T-helper 17 cell (primary cell): ENCODE measurements around the gene ARL6IP4. TPM values are rescaled to one million over a fixed set of nuclear protein-coding genes. Genes with fewer than 3 reads are reported as not detected.
"Not testable (repeated sequence)": the region's sequence is repeated elsewhere in the genome, so short reads cannot be mapped to it uniquely, and the experiment has no call there.

Experiments
- ATAC-seq: fragments of 150-1000 bp; cut with Tn5 transposase; 2 replicates; pipeline ENCODE4 v1.10.0; 2021; ENCODE audit warnings: mild to moderate bottlenecking, moderate library complexity
- DNase-seq, 3 donors: peaks; one replicate each; pipeline versions ENCODE4 v3.0.0 to v3.0.0-alpha.2; 2020 to 2021
- H3K9me3 ChIP-seq: one replicate; pipeline ENCODE4 v1.7.0; 2013; ENCODE audit warnings: low read length, mild to moderate bottlenecking; ENCODE audit not compliant: control insufficient read depth, poor library complexity, severe bottlenecking
- H3K27ac Mint-ChIP-seq: one replicate; pipeline ENCODE4 v1.8.0; 2022; ENCODE audit warnings: mild to moderate bottlenecking, moderate library complexity, mixed read lengths
- H3K27me3 Mint-ChIP-seq: one replicate; pipeline ENCODE4 v1.8.0; 2022; ENCODE audit warnings: mixed read lengths
- H3K36me3 Mint-ChIP-seq: one replicate; pipeline ENCODE4 v1.8.0; 2022; ENCODE audit warnings: low read depth, mixed read lengths
- H3K4me1 Mint-ChIP-seq: one replicate; pipeline ENCODE4 v1.8.0; 2022; ENCODE audit warnings: mild to moderate bottlenecking, mixed read lengths
- H3K4me3 Mint-ChIP-seq: one replicate; pipeline ENCODE4 v1.8.0; 2022; ENCODE audit warnings: mild to moderate bottlenecking, moderate library complexity, mixed read lengths
- total RNA-seq, 4 donors: library from RNA in 2 of 4; stranded (reverse) in 2 of 4; gene quantifications; one replicate each; pipeline ENCODE4 v1.2.3 and lab custom pipeline; 2022 to 2026

Gene ARL6IP4
- total RNA-seq: 100 to 1,000 TPM; 109 to 131 TPM
- 0.90 to 3.1 reads per million in 2 donors for total RNA-seq (lab: John Stamatoyannopoulos, UW)

DNA sequence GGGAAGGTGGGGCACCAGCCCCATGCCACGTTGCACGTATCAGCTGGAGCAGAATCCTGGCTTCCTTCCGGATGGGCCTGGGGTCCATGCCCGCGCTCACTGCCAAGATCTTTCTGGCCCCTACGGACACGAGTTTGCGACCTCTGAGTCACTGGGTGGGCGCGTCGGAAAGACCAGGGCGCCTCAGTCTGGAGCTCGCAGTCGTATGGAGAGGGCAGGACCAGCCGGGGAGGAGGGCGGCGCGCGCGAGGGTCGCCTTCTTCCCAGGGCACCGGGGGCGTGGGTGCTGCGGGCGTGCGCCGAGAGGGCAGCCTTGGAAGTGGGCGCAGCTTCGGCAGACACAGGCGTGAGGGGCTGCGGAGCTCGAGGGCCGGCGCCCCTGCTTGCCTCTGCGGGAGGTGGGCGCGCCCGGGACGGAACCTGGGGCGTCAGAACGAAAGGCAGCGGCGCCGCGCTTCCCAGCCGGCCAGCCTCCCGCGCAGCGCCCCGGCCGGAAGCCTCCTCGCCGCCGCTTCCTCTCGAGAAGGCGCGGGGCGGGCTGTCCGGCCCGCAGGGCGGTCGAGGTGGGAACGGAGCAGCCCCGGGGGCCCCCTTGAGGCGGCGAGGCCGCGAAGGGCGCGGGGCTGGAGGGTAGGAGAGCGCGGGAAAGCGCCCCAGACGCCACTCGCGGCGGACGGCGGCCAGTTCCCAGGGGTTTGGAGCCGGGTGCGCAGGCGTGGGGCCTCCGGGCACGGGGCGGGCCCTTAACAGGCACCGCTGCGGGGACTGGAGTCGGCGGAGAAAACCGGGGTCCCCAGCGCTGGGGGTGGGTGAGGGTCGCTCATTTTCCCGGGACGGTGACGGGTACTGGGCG lies at the start of gene ARL6IP4:
ARL6IP4 (plus strand) TSS at position 499 of the 853 bp plus-strand sequence. CDS start 459 bp downstream, outside the sequence.
- H3K27me3 Mint-ChIP-seq: no peaks in the 10 kb centered on the region
- H3K27ac Mint-ChIP-seq: peak within 1 kb of the TSS; percentile 83
- H3K36me3 Mint-ChIP-seq: no peaks in the 10 kb centered on the region
- DNase-seq: peak; percentile 42 to 48 (median 46)
- ATAC-seq: peak; percentile 78
- peak within 1 kb of the TSS; percentile 92 for H3K4me3 Mint-ChIP-seq
- H3K4me1 Mint-ChIP-seq: peaks cover 35% of the 10 kb centered on the region
- no peaks in the 10 kb centered on the region for H3K9me3 ChIP-seq

DNA sequence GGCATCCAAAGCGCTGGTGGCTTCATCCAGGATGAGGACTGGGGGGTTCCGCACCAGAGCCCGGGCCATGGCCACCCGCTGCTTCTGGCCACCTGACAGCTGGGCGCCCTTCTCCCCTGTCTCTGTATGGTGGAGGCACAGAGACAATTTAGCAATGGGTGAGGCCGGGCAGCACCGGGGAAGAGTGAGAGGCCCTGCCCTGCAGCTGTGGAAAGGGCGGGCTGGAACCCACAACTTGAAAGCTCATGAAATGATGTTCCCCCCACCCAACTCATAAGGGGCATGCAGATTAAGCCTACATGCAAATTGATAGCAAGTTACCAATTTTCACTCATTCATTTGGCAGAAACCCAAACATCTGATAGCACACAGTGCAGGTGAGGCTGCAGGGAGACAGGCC lies 48.3 kb upstream of the ARL6IP4 start:
- Mint-ChIP-seq H3K4me1 (no peaks in the 10 kb centered on the region), H3K27ac (no peak overlapping the region), H3K4me3 (no peak overlapping the region), H3K27me3 (no peaks in the 10 kb centered on the region), H3K36me3 (no peaks in the 10 kb centered on the region)
- ATAC-seq (no peak), DNase-seq (no peak)
- no peaks in the 10 kb centered on the region for H3K9me3 ChIP-seq

DNA sequence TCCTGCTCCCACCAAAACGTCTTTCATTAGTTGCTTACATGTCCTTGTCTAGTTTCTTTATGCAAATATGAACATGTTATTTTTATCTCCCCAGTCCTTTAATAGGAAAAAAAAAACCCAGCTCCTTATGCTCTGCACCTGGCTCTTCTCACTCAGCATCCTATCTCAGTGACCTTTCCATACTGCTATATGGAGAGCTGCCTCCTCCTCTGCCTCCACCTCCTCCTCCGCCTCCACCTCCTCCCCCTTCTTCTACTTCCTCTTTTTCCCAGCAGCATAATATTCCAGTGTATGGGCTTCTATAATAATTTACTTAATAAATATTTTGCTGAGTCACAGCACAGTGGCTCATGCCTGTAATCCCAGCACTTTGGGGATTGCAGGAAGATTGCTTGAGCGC lies 45.8 kb upstream of the ARL6IP4 start:
- Mint-ChIP-seq H3K36me3 (no peaks in the 10 kb centered on the region), H3K27ac (no peak overlapping the region), H3K27me3 (no peaks in the 10 kb centered on the region), H3K4me3 (no peak overlapping the region), H3K4me1 (no peaks in the 10 kb centered on the region)
- no peak for ATAC-seq
- no peaks in the 10 kb centered on the region for H3K9me3 ChIP-seq
- no peak for DNase-seq

DNA sequence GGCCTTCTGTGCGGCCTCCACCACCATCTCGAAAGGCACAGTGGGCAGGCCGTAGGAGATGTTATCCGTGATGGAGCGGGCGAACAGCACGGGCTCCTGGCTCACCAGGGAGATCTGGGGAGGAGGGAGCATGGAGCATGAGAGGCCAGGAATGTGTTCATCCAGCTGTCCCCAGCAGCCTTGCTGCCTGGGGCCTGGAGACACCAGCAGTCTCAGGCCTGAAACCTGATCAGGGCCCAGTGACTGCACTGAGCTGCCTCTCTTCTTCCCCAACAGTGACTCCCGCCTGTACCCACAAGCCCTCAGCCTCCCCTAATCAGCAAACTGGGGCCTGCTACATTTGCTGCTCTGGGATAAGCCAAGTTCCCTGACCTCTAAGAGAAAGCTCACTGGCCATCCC lies 45.2 kb upstream of the ARL6IP4 start:
- no peak for ATAC-seq
- Mint-ChIP-seq H3K4me3 (no peak overlapping the region), H3K27ac (no peak overlapping the region), H3K27me3 (no peaks in the 10 kb centered on the region), H3K36me3 (no peaks in the 10 kb centered on the region), H3K4me1 (no peaks in the 10 kb centered on the region)
- DNase-seq: no peak
- H3K9me3 ChIP-seq: no peaks in the 10 kb centered on the region

DNA sequence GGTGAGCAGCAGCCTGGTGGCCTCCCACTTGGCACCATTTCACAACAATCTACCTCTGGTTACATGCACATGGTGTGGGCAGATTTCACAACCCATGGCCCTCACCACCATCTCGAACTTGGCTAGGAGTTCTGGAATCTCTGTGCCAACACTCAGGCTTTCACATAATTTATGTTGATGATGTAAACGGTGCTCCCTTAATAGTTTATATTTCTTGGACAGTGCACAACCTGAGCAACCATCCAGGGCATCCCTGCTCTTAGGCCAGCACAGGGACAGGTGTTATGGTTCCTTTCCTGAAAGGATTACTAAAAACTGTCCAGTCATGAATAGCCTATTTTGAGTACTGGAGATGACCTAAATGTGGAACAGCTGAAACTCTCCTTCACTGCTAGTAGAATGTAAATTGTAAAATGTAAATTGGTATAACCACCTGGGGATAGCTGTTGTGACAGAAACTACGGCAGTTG lies 42.8 kb upstream of the ARL6IP4 start:
- ATAC-seq: no peak
- Mint-ChIP-seq H3K4me1 (no peaks in the 10 kb centered on the region), H3K27ac (no peak overlapping the region), H3K4me3 (no peak overlapping the region), H3K36me3 (no peaks in the 10 kb centered on the region), H3K27me3 (no peaks in the 10 kb centered on the region)
- no peak for DNase-seq
- H3K9me3 ChIP-seq: no peaks in the 10 kb centered on the region

DNA sequence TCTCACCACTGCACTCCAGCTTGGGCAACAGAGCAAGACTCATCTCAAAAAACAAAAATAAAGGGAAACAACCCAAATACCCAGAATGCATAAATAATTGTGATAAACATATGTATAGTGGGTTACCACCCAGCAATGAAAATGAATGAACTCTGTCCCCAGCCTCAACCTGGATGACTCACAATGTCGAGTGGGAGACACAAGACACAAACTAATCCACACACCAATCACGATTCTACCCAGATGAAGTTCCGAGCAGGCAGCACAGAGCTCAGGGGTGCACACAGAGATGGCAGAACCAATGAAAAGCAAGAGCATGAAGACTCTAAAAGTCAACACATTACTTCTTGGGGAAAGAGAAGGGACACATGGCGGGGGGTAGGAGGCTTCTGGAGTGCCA lies 41.4 kb upstream of the ARL6IP4 start:
- H3K27ac Mint-ChIP-seq: no peak overlapping the region
- no peak for DNase-seq
- ATAC-seq: no peak
- H3K9me3 ChIP-seq: no peaks in the 10 kb centered on the region
- H3K27me3 Mint-ChIP-seq: no peaks in the 10 kb centered on the region
- no peak overlapping the region for H3K4me3 Mint-ChIP-seq
- no peaks in the 10 kb centered on the region for H3K36me3 Mint-ChIP-seq
- no peaks in the 10 kb centered on the region for H3K4me1 Mint-ChIP-seq

DNA sequence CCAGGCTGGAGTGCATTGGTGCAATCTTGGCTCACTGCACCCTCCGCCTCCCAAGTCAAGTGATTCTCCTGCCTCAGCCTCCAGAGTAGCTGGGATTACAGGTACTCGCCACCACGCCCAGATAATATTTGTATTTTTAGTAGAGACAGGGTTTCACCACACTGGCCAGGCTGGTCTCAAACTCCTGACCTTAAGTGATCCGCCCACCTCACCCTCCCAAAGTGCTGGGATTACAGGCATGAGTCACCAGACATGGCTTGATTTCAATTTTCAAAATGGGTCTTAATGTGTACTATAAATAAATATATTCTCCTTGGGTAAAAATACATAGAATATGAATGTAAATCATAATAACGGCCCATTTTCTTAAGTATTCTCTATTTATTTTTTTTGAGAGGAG lies 39.1 kb upstream of the ARL6IP4 start:
- not testable (repeated sequence) for H3K27me3 Mint-ChIP-seq, H3K9me3 ChIP-seq, H3K27ac Mint-ChIP-seq, H3K4me1 Mint-ChIP-seq, DNase-seq, H3K36me3 Mint-ChIP-seq, H3K4me3 Mint-ChIP-seq, ATAC-seq

DNA sequence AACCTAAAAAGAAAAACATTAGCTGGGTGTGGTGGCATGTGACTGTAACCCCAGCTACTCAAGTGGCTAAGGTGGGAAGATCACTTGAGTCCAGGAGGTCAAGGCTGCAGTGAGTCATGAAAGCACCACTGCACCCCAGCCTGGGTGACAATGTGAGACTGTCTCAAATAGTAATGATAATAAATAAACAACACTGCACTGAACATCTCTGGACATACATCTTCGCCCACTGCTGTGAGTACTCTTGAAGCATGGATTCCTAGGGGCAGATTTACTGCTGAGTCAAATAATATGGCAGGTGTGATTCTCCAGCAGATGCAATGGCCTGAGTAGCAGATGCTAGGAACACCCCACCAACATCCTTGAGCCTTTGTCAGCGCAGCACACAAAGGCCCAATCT lies 37.8 kb upstream of the ARL6IP4 start:
- H3K4me1 Mint-ChIP-seq: peaks cover 5% of the 10 kb centered on the region
- H3K4me3 Mint-ChIP-seq: no peak overlapping the region
- no peaks in the 10 kb centered on the region for H3K27me3 Mint-ChIP-seq
- DNase-seq: no peak
- no peak for ATAC-seq
- no peaks in the 10 kb centered on the region for H3K36me3 Mint-ChIP-seq
- no peaks in the 10 kb centered on the region for H3K9me3 ChIP-seq
- H3K27ac Mint-ChIP-seq: no peak overlapping the region

DNA sequence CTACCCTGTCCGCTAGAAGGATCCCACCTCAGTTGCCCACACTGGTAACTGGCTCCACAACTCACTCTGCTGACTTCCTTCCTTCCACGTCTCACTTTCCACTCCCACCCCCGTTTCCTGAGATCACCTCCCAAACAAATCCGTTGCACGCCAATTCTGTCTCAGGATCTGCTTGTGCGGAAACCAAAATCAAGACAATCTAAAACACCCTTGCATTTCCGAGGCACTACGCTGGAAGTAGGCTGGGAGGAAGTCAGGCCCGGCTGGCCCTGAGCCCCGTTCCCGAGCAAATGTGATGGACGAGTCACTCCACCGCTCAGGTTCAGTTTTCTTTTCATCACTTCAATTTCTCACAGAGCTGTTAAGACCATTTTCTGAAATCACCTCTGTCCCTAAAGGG lies 37.3 kb upstream of the ARL6IP4 start:
- Mint-ChIP-seq H3K4me3 (no peak overlapping the region), H3K36me3 (no peaks in the 10 kb centered on the region), H3K27ac (no peak overlapping the region), H3K27me3 (no peaks in the 10 kb centered on the region), H3K4me1 (peaks cover 5% of the 10 kb centered on the region)
- no peak for ATAC-seq
- no peak for DNase-seq
- no peaks in the 10 kb centered on the region for H3K9me3 ChIP-seq

DNA sequence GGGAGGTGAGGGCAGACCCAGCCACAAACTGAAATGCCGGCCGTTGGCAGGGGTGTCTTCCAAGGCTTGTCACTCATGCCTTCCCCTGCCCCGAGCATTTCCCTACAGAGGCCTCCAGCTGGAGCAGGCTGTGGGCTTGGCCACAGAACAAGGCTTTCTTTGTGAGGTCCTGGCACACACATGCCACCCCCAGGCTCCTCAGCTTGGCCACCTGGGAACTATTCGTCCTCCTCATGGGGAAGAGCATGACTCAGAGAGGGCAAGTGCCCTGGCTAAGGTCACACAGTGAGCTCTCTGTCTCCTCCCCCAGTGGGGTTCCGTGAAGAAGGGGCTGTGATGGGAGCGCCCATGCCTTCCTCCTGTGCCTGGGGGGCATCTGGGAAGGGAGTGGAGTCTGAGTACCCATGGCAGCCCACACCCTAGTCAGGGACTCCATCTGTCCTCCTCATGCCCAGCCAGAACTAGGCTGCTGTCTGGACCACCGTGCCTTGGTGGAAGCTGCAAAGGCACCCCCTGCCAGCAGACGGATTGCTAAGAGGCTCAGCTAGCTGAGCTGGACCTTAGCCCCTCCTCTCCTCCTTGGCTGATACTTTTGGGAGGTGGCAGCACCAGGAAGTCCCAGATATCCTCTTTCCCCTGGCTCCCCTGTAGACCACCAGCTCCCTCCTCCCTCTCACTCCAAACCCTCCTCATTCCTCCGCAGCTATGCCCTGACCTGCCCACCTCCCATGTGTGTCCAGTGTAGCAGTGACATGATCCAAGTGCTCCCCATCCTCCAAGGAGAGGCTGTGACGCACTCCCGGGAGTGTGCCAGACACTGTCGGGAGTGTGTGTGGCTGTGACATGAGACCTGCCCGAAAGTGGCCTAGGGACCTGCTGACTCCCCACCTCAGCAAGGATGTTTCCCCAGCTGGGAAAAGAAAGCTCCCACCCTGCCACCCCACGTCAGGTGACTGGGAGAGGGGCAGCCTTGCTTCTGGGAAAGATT lies 35.6 kb upstream of the ARL6IP4 start:
- no peaks in the 10 kb centered on the region for H3K9me3 ChIP-seq
- no peak for ATAC-seq
- Mint-ChIP-seq H3K4me1 (peaks cover 7% of the 10 kb centered on the region), H3K27me3 (no peaks in the 10 kb centered on the region), H3K4me3 (no peak overlapping the region), H3K36me3 (no peaks in the 10 kb centered on the region), H3K27ac (peak overlapping the region; percentile 75)
- no peak for DNase-seq

DNA sequence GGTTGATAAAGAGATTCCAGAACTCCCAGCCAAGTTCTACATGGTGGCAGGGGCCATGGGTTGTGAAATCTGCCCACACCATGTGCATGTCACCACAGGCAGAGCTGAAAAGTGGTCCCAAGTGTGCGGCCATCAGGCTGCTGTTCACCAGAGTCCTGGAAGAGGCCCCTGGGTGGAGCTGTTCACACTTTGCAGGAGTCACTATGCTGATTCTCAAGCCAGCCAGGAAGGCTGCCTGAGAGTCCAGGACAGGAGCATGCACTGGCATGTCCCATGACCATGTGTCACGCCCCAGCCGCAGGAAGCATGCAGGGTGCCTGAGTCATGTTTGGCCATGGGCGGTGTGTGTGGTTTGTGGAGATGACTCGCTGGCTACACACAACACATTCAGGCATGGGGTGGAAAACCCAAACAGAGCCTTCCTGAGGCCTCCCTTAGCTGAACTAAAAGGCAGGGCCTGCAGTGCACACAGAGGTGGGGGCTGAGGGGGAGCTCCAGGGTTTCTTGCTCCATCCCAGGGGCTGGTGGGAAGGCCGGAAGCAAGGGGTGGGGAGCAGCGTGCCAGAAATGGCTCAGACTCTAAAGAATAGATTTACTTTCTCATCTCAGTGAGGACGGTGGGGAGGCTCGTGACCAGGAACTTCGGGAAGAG lies 33.7 kb upstream of the ARL6IP4 start:
- no peaks in the 10 kb centered on the region for H3K27me3 Mint-ChIP-seq
- ATAC-seq (peak; percentile 82), DNase-seq (no peak)
- H3K27ac Mint-ChIP-seq: peak overlapping the region; percentile 90
- H3K4me3 Mint-ChIP-seq: no peak overlapping the region
- peaks cover 7% of the 10 kb centered on the region for H3K4me1 Mint-ChIP-seq
- no peaks in the 10 kb centered on the region for H3K9me3 ChIP-seq
- H3K36me3 Mint-ChIP-seq: no peaks in the 10 kb centered on the region

DNA sequence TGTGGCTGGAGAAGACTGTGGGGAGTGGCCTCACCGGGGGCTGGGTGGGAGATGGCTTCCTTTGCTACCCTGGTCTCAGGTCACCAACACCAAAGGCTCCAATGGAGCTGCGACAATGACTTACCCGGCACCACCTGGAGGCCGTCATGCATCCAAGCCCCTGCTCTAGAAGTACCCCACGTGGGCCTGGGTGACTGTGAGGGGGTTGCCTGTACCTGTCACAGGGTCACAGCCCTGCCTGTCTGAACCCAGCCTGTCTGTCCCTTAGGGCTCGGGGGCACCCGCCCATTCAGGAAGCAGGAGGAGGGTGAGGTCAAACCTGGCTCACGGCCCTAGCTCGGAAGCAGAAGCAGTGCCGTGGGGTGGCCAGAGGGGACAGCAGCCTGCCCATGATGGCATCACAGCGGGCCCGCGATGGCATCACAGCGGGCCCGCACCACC lies 33.1 kb upstream of the ARL6IP4 start:
- Mint-ChIP-seq H3K27ac (peak overlapping the region; percentile 90), H3K36me3 (no peaks in the 10 kb centered on the region), H3K4me3 (no peak overlapping the region), H3K27me3 (no peaks in the 10 kb centered on the region), H3K4me1 (peaks cover 7% of the 10 kb centered on the region)
- ATAC-seq: peak; percentile 12
- H3K9me3 ChIP-seq: no peaks in the 10 kb centered on the region
- no peak for DNase-seq

DNA sequence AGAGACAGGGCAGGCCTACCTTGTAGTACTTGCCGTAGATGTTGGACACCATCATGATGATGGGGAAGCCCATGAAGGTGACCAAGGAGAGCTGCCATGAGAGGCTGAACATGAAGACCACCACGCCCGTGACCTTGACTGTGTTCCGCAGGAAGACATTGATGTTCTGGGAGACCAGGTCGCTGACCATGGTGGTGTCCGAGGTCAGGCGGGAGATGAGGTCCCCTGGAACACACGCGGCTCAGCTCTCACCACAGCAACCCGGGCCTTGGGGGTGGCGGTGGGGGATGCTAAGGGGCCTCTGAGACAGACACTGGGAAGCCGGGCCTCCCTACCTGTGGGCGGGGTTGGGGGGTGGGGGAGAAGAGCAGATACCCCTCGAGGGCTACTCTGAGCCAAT lies 31.9 kb upstream of the ARL6IP4 start:
- Mint-ChIP-seq H3K4me3 (no peak overlapping the region), H3K4me1 (peaks cover 7% of the 10 kb centered on the region), H3K27me3 (no peaks in the 10 kb centered on the region), H3K27ac (peak overlapping the region; percentile 32), H3K36me3 (no peaks in the 10 kb centered on the region)
- DNase-seq (no peak), ATAC-seq (no peak)
- no peaks in the 10 kb centered on the region for H3K9me3 ChIP-seq
